Cardiac muscle cell (in vitro differentiated cells and primary cell): ENCODE results near the gene MAEL. TPM values are rescaled to one million over a fixed set of nuclear protein-coding genes. Genes with fewer than 3 reads are reported as not detected.
A peak's percentile ranks its signal among the peaks of the same experiment; 100 is the strongest.

Source experiments
- DNase-seq, 2 donors: peaks; one replicate each; pipeline versions ENCODE4 v3.0.0 to v3.0.0-alpha.2; 2010 to 2017; ENCODE audit warnings: low read depth in 1 of 2, low spot score in 1 of 2
- H3K27ac ChIP-seq: fragments of 200-600 bp; sonication (generic); 2 replicates; pipeline ENCODE4 v1.5.1; 2016
- H3K27me3 ChIP-seq: fragments of 200-600 bp; sonication (generic); 2 replicates; pipeline ENCODE4 v1.6.0; 2016; ENCODE audit warnings: control low read depth
- H3K36me3 ChIP-seq: fragments of 200-600 bp; sonication (generic); 2 replicates; pipeline ENCODE4 v1.5.1; 2016; ENCODE audit warnings: control low read depth
- H3K4me1 ChIP-seq: fragments of 200-600 bp; sonication (generic); 2 replicates; pipeline ENCODE4 v1.8.1; 2017; ENCODE audit warnings: low read depth, mild to moderate bottlenecking, mixed run types
- H3K4me3 ChIP-seq: fragments of 200-600 bp; sonication (generic); 2 replicates; pipeline ENCODE4 v1.5.1; 2016; ENCODE audit warnings: mild to moderate bottlenecking
- H3K9me3 ChIP-seq: fragments of 200-600 bp; sonication (generic); 2 replicates; pipeline ENCODE4 v1.5.1; 2017; ENCODE audit warnings: low read depth, mild to moderate bottlenecking, control low read depth
- CTCF ChIP-seq: IDR thresholded peaks from 2 replicates; pipeline ENCODE4 v1.5.1; 2012; ENCODE audit warnings: low read depth, mild to moderate bottlenecking, low read length
- polyA plus RNA-seq: library from polyadenylated mRNA; unstranded; fragments of >200 nt; fragmentation: Nextera tagmentation; extraction: Ambion mirVana; gene quantifications from 2 replicates; pipeline ENCODE4 v1.2.1, GENCODE V29; 2016
- total RNA-seq: library from RNA; depleted of rRNA; stranded (reverse); fragments of >200 nt; gene quantifications from 2 replicates; pipeline ENCODE4 v1.2.3, GENCODE V29; 2016

The MAEL gene
- total and polyA plus RNA-seq, 2 experiments from 2014 or later, result 0.63 to 0.79 TPM

DNA sequence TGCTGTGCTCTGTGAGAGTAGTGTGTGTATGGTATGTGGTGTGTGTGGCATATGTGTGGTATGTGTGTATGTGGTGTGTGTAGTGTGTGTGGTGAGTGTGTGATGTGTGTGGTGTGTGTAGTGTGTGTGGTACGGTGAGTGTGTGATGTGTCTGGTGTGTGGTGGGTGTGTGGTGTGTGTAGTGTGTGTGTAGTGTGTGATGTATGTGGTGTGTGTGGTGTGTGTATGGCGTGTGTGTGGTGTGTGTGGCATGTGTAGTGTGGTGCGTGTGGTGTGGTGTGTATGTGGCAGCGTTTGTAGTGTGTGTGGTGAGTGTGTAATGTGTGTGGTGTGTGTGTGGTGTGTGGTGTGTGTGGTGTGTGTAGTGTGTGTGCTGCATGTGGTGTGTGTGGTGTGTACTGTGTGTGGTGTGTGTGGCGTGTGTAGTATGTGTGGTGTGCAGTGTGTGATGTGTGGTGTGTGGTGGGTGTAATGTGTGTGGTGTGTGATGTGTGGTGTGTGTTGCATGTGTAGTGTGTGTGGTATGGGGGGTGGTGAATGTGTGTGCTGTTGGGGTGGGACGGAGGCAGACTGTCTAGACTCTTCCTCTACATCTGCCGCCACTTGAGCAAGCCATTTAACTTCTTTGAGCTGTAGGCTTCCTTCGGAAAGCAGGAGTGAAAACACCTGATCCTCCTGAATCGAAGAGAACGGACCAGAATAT lies 67.6 kb downstream of the MAEL start:
- Histone ChIP-seq H3K4me3 (no peak overlapping the region), H3K9me3 (no peaks in the 10 kb centered on the region), H3K27ac (no peak overlapping the region), H3K36me3 (no peaks in the 10 kb centered on the region), H3K4me1 (no peaks in the 10 kb centered on the region), H3K27me3 (no peaks in the 10 kb centered on the region)
- no peak for DNase-seq
- no peak for TF ChIP-seq CTCF

DNA sequence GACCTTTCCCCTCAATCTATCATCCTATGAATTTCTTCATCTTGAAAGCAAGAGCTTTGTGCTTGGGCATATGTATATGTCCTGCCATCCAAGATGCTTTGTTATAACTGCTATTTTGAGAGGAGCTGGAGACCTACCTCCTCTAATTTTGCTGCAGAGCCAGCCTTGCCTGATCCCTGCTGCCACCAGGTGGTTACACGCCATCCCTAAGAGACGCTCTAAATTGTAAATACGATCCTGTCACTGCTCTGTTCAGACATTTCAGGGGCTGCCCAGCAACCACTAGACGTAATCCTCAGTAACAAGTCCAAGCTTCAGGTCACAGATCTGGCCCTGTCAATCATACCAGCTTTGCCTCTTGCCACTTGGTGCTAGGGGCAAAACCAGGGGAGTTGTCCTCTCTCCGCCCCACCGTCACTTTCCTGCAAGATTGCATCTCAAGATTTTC lies 68.2 kb downstream of the MAEL start:
- peak; percentile 48 to 78 for DNase-seq

GRCh38 chr1:167059045-167059808 lies 70.1 kb downstream of the MAEL start:
- H3K4me3 ChIP-seq, result no peak overlapping the region
- H3K27ac ChIP-seq, result no peak overlapping the region
- TF ChIP-seq CTCF, result peak; percentile 95
- H3K36me3 ChIP-seq, result no peaks in the 10 kb centered on the region
- DNase-seq, result peak; percentile 73 to 75
- no peaks in the 10 kb centered on the region for H3K9me3 ChIP-seq
- no peaks in the 10 kb centered on the region for H3K27me3 ChIP-seq
- H3K4me1 ChIP-seq, result no peaks in the 10 kb centered on the region

More for the DNA sequence above, 68.2 kb downstream of the MAEL start:
- Histone ChIP-seq H3K27me3 (no peaks in the 10 kb centered on the region), H3K36me3 (no peaks in the 10 kb centered on the region), H3K4me1 (no peaks in the 10 kb centered on the region), H3K9me3 (no peaks in the 10 kb centered on the region), H3K4me3 (no peak overlapping the region), H3K27ac (no peak overlapping the region)
- TF ChIP-seq CTCF, result peak; percentile 44

GRCh38 chr1:167059809-167060107 lies 70.7 kb downstream of the MAEL start:
- no peak overlapping the region for H3K4me3 ChIP-seq
- H3K4me1 ChIP-seq, result no peaks in the 10 kb centered on the region
- H3K9me3 ChIP-seq, result no peaks in the 10 kb centered on the region
- no peak for DNase-seq
- no peaks in the 10 kb centered on the region for H3K27me3 ChIP-seq
- no peaks in the 10 kb centered on the region for H3K36me3 ChIP-seq
- no peak for TF ChIP-seq CTCF
- H3K27ac ChIP-seq, result no peak overlapping the region

DNA sequence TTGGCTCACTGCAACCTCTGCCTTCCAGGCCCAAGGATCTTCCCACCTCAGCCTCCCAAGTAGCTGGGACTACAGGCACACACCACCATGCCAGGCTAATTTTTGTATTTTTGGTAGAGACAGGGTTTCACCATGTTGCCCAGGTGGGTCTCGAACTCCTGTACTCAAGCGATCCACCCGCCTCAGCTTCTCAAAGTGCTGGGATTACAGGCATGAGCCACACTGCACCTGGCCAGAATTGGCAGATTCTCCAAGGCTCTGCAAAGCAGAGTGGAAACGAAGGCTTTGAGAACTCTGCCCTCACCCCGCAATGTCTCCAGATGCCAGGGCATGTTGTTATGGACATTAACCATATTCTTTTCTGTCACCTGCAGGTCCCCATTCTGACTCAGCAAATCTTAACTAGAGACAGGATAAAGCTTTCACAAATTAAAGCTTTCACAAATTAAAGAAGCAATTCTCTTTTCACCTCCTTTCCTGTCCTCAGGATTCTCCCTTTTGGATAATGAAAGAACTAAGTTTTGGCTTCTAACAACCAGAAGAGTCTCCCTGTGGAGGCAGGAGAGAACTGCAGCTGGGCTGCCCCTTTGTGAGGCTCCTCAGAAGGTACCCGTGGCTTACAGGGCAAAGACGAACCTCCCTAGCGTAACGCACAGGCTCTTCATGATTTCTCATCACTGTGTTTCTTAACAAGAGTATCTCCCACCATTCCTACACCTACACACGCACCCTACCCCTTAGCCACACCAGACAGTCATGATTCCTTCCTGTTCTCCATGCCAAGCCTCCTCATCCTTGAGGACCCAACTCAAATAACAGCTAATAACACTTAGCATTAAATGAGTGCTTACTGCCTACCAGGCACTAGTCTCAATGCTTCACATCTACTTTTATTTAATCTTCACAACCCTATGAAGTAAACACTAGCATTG lies 71.3 kb downstream of the MAEL start:
- TF ChIP-seq CTCF, result peak; percentile 34
- no peak for DNase-seq

More for the DNA sequence above, 71.3 kb downstream of the MAEL start:
- Histone ChIP-seq H3K9me3 (no peaks in the 10 kb centered on the region), H3K27ac (no peak overlapping the region), H3K27me3 (no peaks in the 10 kb centered on the region), H3K4me3 (no peak overlapping the region), H3K4me1 (no peaks in the 10 kb centered on the region), H3K36me3 (no peaks in the 10 kb centered on the region)
